Suprapubic skin (tissue), 3 donors: ENCODE measurements around the gene COL18A1.

ENCODE experiments used
- POLR2A ChIP-seq, 2 donors: fragments of 450-650 bp; IDR thresholded peaks; one replicate each; pipeline ENCODE4 v1.6.1; 2017; ENCODE audit warnings: antibody characterized with exemption in 2 of 2, mild to moderate bottlenecking in 2 of 2, moderate library complexity in 2 of 2
- TF ChIP-seq, protein P1 (sequence below), 2 donors: fragments of 200-600 bp in 1 of 2; fragments of 450-650 bp in 1 of 2; sonication (generic) in 1 of 2; IDR thresholded peaks; one replicate each; pipeline ENCODE4 v1.5.1; 2016 to 2019; ENCODE audit warnings: antibody characterized with exemption in 2 of 2, mild to moderate bottlenecking in 1 of 2, moderate library complexity in 1 of 2

DNA sequence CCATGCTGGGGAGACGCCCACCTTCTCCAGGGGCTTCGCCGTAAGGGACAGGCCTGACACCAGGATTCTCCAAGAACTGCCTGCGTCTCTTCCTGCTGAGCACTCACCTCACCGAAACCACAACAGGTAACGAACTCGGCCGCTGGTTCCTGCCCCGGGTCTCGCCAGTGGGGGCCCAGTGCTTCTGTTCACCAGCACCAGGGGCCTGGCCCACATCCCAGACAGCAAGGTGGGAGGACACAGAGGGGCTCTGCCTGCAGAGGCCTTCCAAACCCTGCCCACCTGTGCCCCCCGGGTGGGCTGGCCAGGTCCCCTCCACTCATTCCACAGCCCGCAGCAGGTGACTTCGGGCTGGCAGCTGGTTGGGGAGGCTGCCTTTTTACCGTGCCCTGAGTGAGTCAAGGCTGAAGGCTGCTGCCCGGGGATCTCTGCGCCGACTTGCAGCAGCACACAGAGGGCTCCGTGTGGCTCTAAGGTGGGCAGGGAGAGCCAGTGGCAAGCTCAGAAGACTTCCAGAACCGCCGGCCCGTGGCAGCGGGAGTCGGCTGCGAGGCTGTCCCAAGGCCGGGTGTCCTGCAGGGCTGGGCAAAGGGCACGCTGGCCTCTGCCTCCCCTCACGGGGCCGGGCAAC, 14.7 kb upstream of the COL18A1 start:
- TF ChIP-seq, protein P1, sequence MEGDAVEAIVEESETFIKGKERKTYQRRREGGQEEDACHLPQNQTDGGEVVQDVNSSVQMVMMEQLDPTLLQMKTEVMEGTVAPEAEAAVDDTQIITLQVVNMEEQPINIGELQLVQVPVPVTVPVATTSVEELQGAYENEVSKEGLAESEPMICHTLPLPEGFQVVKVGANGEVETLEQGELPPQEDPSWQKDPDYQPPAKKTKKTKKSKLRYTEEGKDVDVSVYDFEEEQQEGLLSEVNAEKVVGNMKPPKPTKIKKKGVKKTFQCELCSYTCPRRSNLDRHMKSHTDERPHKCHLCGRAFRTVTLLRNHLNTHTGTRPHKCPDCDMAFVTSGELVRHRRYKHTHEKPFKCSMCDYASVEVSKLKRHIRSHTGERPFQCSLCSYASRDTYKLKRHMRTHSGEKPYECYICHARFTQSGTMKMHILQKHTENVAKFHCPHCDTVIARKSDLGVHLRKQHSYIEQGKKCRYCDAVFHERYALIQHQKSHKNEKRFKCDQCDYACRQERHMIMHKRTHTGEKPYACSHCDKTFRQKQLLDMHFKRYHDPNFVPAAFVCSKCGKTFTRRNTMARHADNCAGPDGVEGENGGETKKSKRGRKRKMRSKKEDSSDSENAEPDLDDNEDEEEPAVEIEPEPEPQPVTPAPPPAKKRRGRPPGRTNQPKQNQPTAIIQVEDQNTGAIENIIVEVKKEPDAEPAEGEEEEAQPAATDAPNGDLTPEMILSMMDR (IDR thresholded peaks at IDR 0.05) = no peak
- TF ChIP-seq POLR2A (IDR thresholded peaks at IDR 0.05) = no peak
